ENCODE measurements around the gene DSCAML1.

DSCAML1 gene

DNA sequence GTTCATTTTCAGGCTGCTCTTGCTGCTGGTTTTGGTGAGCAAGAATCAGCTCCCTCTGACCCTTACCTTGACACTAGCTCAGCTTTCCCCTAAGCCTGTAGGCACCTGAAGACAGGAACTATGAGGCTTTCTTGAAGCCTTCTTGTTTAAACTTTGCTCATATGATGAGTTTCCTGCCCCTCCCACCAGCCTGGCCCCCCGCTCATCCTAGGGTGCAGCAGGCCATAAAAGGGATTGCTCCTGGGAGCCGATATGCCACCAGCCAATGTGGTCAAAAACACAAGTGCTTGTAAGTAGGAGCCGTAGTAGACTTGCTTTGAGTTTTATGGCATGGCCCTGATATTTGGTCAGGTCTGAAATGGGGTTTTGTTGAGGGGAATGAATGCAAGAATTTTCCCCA is 164.7 kb downstream of the DSCAML1 start:
- no peak for DNase-seq

DNA sequence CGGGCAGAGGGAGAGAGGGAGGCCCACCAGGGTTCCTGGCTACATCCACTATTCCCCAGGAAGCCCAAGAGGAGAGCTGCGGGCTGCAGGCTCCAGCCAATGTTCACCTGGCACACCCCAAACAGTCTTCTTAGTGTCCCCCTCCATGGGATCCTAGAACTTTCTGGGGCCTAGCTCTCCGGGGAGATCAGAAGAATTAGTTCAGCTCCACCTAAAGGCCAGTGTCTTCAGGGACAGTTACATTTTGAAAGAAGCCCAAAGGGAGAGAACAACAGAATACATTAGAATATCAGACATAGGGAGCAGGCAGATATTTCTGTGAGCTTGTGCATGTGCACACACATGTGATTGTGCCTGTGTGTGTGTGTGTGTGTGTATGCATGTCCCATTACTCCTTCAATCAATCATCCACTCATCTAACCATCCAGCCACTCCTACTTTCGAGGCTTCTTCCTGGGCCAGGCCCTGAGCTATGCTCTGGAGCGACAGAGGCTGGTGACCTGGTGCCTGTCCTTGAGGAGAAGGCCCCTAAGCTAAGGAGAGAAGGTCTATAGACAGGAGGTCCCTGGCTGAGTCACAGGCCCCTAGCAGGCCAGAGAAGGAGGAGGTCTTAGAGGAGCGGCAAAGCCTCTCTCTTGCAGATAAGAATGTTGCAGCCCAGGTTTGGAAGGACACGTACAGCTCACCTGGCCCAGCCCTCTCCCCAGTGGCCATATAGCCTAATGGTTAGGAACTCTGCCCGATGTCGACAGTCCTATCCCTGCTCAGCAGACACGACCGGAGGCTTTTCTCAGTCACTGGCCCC is 165.5 kb downstream of the DSCAML1 start:
- DNase-seq = no peak

DNA sequence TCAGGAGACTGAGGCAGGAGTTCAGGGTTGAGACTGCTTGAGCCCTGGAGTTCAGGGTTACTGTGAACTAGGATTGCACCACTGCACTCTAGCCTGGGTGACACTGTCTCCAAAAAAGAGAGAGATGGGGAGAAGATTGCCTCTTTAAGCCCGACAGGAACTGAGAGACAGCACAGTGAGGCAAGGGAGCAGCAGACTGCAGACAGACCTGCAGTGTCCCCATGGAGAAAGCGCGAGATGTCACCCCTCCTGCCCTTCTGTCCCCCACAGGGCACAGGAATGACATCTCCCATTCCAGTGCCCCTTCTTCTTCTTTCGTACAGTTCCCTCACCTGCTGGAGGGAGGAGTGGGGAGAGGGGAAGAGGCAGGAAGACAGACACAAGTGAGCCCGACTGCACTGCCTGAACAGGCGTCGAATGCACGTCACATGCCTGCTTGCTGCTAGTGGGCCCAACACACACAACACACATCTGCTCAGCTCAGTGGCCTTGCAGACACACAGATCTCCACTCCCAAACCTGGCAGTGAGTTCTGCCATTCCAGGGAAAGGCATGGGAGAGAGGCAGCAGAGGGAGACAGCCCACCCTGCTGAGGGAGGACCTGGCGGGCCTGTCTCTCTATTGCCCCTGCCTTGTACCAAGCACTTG is 167.0 kb downstream of the DSCAML1 start:
- no peak for DNase-seq

DNA sequence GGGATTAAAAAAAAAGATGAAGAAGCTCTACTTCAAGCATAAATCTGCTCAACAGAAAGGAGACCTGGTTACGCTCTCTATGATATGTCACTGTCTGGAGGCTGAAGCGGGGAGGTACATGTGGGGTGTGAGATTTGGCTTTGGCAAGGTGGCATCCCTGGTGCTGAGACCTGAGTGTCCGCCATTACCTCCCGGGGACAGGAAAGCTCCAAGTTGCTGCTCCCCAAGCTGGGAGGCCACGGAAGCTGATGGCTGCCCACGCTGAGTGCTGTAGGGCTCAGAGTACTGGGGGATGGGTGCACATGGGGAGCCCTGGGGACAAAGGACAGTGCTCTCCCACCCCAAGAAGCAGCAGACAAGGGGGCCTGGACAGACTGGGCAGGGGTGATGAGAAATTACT is 167.9 kb downstream of the DSCAML1 start:
- DNase-seq = no peak

DNA sequence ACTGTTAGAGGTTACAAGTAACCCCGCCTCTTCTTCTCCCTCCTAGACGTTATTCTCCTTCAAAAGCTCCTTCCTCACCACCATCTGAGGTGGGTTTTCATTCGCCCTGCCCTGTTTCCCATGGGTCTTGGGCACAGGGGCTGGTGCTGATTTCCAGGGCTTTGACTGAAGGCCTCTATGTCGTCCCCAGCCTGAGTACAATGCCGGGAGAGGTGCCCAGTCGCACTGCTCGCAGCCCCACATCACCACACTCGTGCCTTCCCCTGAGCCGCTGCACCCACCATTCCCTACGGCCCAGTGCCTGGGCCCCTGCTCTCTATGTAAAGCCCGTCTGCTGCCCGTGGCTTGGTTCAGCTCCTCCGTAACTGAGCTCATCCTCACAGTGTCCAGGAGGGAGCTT is 169.8 kb downstream of the DSCAML1 start:
- DNase-seq = no peak

DNA sequence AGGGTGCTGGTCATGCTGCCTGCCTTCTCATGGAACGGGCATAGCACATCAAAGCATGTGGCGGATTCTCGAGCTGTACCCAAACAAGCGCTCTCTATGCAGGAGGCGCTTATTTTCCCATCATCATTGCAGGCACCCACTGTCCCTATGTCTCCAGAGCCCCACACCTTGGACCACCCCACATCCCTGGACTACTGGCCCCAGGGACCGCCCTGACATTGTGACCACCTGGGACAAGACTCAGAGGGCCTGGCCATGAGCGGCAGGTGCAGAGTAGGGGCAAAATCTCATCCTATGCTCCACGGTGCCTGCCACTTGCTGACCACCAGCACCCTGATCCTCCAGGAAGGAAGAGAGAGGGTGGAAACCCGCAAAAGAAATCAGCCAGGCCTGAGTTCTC is 170.4 kb downstream of the DSCAML1 start:
- DNase-seq = no peak

DNA sequence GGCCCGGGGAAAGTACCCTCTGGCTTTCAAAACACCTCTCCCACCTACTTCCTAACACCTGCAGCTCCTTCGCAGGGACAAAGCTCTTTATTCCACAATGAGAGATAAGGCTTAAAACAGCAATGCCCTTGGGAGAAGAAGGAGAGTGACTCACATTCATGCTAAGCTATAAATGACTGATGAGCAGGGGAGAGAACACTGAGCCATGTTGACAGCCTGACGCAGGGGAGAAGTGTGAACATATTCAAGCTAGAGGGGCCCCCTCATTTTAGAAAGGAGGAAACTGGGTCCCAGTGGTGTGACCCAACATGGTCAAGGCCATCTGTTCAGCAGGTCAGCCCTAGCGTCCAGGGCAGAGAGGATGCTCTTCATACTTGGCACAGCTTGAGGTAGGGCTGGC is 171.8 kb downstream of the DSCAML1 start:
- no peak for DNase-seq

DNA sequence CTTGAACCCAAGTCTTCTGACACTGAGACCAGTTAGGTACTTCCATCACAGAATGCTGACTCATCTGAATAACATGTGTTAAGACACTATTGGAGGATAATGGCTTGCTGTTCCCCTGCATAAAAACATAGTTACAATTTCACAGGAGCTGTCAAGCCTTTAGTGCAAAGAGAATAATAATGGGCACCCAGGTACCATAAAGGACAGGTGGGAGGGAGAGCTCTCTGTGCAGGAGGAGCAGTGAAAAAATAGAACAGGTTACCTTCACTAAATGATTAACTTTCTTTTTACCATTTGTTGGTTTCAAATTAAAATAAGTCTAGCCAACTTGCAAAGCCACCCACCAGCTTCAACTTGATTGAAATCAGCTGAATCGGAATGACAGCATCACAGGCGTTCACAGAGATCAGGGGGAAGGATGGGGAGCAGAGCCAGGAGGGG is 173.2 kb downstream of the DSCAML1 start:
- no peak for DNase-seq

DNA sequence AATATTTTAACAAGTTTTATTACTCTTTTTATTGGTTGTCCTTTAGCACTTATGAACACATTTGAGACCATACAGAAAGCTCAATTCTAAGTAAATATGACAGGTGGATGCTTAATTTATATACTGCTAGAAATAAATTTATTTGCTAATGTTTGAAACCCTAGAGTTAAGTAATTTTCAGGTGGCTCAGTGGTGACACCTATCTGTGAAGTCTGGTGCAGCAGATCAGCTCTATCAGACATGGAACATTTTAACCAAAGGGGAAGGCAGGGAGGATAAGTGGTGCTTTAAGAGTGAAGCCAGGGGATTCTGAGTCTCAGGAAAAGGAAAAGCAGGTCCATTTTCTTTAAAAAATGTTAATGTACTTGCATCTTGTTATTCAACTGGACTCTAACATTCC is 175.8 kb downstream of the DSCAML1 start:
- no peak for DNase-seq

DNA sequence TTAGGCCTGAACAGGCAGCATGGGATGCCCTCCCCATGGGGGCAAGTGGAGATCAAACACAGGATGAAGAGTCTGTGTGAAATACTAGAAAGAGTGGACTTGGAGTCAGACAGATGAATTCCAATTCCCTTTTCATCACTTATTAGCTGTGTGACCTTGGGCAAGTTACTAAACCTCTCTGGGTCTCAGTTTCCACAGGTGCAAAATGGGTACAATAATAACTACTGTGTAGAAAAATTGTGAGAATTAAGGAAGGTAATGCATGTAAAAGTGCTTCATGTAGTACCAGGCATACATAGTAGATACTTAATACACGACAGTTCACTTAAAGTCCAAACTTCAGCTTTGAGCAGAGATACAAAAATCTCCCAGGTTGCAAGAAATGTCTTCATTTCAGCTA is 176.4 kb downstream of the DSCAML1 start:
- DNase-seq = no peak

DNA sequence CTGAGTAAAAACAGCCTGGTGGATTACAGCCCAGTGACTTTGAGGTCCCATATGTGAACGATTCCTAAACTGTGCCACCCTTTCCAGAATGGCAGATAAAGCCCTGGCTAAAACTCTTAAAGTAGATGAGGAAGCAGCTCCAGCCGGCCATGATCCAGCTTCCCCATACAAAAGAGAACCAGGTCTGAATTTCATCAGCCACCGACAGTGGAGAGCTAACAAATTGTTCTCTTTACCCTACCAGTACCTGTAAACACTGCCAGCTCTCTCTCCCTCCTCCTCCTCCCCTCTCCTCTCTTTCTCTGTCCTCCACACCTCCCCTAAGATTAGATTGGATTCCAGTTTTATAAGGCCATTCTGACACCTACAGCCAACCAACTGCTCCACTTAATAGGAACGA is 176.9 kb downstream of the DSCAML1 start:
- DNase-seq = no peak

DNA sequence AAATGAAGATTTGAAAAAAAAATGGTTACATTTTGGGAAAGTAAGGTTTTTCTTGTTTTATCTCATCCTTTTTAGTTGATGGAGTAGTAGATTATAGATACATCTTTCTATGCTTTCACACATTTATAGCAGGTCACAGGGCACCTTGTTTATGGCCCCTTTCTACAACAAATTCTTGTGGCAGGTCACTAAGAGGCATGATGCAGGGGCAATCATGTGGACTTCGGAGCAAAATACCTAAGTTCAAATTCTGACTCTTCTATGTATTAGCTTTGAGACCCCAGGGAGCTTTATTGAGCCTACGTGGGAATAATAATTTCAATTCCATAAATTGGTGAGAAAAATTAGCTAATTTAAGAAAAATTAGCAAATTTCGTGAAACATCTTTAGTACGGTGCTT is 177.4 kb downstream of the DSCAML1 start:
- DNase-seq = no peak

DNA sequence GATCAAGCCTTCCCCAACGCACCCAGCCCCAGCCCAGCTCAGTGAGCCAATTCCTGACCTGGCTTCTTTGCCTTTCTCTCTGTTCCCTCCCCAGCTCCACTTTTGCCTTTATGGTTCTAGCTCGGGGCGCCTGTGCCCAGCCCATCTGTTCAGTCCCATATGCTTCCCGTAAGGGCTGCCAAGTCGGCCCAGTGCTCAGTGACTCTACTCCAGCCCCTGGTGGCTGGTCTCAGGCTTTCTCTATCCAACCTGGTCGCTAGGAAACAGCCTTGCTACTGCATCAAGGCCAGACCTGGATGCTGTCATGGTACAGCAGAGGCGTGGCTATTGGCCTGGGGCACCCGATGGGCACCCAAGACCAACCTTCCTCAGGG is 178.0 kb downstream of the DSCAML1 start:
- DNase-seq = no peak

DNA sequence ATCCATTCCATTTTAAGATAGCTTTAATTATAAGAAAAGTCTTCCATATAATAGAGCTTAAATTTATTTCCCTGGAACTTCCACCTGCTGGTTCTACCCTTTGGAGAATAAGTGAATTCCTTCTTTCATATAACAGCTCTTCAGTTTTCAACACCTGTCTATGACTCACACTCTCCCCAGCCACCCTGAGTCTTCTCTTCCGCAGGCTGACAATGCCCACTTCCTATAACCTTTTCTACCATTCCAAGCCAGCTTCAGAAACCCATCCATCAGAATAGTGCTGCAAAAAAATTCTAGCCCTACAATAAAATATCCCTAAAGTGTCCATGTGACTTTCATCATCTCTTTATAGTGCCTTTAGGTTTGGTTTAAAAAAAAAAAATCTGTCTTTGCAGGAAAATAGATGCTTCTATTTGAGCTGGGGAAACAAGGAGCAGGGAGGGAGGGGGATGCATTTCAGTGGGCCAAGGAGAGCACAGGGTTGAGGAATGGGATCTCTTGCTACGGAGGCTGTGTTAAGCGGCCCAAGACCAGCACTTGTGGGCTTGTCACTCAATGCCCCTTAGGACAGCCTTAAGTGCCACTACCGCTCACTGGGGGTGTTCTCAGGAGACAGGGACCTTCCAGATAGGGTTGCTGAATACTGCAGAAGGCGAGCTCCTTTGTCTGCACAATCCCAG is 178.6 kb downstream of the DSCAML1 start:
- no peak for DNase-seq

DNA sequence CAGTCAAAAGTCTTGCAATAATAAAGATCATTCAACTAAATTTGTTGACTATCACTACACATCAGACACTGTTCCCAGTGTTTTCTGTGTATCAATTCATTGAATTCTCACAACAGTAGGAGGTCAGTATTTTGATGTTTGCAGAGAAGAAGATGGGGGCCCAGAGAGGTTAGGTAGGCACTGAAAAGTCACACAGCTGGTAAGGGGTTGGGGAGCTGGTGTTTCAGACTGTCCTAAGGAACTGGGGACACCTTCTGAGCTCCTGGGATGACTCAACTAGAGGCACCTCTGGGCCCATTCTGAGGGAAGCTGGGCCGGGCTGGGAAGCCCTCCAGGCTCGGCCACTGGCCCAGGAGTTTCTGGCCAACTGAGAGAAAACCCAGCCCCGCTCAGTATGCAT is 180.0 kb downstream of the DSCAML1 start:
- DNase-seq = no peak

DNA sequence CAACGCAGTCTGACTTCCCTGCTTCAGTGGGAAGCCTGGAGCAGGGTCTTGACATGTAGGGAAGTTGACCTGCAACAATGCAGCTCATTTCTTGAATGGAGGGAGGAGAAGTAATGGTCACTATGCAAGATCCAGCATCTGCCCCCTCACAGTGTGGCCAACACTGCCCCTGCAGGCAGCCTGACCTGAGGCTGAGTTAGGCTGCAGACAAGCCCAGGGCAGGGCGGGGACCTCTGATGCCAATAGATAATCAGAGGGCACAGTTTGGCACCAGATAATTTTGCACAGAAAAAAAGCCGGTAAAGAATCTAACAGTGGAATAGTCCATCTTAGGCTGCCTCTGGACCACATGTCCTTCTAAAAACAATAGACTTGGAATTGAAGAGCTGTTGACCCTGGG is 182.3 kb downstream of the DSCAML1 start:
- no peak for DNase-seq

DNA sequence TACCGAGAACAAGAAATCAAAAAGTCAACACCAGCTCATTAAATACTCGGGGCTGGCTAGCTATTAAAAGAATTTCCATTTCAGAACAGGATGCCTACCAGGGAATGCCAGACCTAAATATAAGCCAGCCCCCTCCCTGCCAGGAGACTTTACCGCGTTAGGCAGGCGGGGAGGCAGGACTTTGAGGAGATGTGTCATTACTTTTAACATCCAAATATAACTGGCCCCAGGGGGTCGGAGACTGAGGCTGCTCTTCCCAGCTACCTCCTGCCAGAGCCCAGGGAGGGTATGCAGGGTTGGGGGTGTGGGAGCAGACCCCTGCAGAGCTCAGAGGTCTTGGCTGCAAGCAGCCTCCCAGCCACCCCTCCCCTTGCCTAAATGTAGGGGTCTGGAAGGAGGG is 183.5 kb downstream of the DSCAML1 start:
- DNase-seq = peak; percentile 7

DNA sequence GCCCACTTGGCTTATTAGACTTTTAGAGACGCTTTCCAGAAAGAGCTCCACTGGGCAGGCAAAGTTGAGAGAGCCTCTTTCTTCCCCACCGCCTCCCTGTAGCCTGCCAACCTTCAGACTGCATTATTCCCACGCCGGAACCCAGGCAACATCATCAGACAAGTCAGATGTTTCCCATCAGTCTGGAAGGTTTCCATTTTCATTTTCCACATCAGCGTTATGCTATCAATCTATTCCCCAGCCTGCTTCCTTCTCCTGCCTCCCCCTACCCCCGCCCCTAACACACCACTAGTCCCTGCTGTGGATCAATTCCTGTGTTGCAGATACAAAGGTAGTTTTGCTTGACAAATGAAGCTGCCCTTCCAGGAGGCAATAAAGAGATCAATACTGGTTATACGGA is 184.8 kb downstream of the DSCAML1 start:
- DNase-seq = no peak

DNA sequence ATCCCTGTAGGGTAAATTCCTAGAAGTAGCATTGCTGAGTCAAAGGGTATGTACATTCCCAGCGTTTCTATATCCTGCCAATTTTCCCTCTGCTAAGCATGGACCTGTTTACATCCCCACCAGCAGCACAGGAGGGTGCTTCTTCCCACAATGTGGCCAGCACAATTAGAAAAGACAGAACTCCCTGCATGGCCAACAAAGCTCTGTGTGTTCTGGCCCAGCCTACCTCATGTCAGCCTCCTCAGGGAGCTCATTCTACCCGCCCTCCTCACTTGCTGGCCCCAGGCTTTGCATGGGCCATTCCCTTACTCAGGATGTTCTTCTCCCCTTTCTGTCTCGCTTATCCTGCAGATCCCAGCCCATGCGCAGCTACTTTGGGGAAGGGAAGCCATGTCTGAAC is 186.1 kb downstream of the DSCAML1 start:
- DNase-seq = peak; percentile 60

DNA sequence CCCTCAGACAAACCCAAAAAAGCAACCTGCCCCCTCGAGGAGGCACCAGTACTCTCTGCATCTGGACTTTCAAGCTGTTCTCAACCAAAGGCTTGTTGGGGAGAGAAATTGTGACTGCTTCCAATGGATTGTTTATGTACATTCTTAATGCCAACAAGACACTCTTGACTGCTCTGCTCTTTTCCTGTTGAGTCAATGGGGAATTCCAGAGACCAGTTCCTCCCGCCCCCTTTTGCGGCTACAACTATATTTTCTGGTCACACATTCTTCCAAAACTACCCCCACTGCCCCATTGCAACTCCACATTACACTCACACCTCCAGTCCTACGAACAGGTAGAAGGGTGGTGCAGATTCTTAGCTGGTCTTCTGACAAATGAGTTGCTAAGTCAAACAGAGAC is 187.0 kb downstream of the DSCAML1 start:
- DNase-seq = peak; percentile 57

DNA sequence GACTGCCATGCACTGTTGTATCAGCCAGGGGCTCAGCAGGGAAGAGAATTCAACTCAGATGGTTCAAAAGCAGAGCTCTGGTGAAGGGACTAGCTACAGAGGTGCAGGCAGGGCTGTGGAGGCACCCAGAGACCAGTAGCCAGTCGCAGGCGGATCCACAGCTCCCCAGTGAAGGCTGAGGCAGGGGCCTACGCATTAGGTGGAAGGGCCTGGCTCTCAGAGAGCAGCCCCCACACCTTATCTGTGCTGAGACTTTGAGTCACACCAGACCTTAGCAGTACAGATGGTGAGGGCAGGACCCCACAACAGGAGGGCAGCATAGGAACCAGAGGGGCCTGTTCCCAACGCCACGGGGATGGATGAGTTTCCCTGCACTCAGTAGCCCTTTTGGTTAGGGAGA is 189.6 kb downstream of the DSCAML1 start:
- DNase-seq = no peak

DNA sequence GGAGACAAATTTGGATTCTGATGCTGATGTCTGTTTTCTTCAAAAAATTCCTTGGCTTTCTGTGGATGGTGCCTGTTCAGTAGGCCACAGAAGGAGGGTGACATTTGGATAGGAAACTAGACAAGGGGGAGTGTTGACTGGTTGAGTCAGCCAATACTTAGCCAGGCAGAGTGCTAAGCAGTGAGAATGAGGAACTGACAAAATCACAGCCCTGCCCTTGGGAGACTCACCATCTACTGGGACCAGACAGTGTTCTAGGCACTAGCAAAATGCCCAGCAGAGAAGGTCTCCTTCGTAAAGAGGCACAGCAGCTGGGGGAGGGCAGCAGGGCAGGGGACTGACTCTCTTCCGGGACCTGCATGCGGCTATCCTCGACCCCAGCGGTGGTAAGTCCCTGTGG is 190.2 kb downstream of the DSCAML1 start:
- DNase-seq = no peak

DNA sequence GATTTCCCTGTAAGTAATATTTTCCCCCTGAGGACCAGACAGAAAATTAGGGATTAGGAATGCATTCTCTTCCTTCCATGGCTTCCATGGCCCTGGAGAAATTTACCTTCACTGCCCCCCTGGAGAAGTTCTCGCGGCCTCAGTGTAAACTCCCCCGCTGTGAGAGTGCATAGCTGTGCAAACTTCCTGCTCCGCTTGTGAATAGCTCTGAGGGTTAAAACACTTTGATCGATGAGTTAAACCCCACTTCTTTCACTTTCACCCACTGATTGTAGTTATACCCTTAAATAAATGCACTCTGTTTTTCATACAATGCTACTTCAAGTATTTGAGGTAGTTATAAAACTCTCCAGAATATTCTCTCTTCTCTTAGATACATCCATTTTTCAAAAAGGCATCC is 190.8 kb downstream of the DSCAML1 start:
- DNase-seq = no peak

DNA sequence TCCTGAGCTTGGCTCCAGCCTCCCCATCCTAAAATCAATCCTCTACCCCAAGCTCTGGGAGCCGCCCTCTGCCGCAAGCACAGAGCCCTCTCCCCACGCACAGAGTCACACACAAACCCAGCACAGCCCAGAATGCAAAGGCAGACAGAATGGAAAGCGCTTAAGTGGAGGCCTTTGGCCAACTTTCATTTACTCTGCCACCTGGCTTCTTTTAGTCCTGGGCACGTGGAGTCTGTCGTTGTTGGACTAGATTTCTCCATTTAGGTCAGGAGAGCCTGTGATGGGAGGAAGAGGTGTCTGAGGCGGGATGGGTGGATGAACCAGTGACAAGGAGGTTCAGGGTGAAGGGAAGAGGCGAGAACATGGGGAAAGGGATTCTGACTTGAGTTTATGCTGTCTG is 191.7 kb downstream of the DSCAML1 start:
- no peak for DNase-seq
